Measurements from ENCODE around the gene CD9. TPM values are rescaled to one million over a fixed set of nuclear protein-coding genes. Genes with fewer than 3 reads are reported as not detected.

Gene CD9
- total RNA-seq, 6 donors from 2014 or later: 96.4 to 716 (median 484) TPM

DNA sequence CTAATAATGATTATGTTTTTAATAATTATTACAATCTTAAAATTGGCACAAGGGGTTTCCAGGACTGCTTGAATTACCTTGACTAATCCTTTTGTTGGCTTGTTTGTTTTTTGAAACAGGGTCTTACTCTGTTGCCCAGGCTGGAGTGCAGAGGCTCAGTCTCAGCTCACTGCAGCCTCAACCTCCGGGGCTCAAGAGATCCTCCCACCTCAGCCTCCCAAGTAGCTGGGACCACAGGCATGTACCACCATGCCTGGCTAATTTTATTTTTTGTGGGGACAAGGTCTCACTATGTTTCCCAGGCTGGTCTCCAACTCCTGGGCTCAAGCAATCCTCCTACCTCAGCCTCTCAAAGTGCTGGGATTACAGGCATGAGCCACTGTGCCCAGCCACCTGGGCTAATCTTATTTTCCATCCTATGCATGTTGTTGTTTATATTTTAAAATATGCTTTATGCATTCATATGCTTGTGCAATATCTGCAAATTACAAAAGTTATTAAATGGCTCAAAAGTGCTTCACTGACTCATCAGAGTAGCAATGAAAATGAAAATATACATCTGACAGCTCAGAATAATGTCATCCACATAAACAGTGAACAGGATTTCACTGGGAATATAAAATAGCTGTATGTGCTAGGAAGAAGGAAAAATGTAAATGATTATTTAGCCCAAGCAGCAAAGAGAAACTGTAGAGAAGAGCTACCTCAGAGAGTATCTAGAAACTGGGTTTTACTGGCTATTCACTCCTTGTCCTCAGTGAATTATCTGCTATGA is 85.5 kb downstream of the CD9 start:
- WGBS, 2 donors: 18 to 36% methylated on average over 1 of the region's 1 CpG
- Histone ChIP-seq H3K4me3 (no peak overlapping the region), H3K9me3 (no peaks in the 10 kb centered on the region), H3K36me3 (no peaks in the 10 kb centered on the region), H3K27ac (no peak overlapping the region), H3K27me3 (no peaks in the 10 kb centered on the region), H3K4me1 (peaks cover 3 to 8% (median 7%) of the 10 kb centered on the region in 4 donors)
- DNase-seq (no peak), ATAC-seq (ENCODE audit: low FRiP score in 2 of 2) (no peak)
- TF ChIP-seq, protein P1, sequence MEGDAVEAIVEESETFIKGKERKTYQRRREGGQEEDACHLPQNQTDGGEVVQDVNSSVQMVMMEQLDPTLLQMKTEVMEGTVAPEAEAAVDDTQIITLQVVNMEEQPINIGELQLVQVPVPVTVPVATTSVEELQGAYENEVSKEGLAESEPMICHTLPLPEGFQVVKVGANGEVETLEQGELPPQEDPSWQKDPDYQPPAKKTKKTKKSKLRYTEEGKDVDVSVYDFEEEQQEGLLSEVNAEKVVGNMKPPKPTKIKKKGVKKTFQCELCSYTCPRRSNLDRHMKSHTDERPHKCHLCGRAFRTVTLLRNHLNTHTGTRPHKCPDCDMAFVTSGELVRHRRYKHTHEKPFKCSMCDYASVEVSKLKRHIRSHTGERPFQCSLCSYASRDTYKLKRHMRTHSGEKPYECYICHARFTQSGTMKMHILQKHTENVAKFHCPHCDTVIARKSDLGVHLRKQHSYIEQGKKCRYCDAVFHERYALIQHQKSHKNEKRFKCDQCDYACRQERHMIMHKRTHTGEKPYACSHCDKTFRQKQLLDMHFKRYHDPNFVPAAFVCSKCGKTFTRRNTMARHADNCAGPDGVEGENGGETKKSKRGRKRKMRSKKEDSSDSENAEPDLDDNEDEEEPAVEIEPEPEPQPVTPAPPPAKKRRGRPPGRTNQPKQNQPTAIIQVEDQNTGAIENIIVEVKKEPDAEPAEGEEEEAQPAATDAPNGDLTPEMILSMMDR (IDR thresholded peaks at IDR 0.05): no peak
- TF ChIP-seq EP300 (IDR thresholded peaks at IDR 0.05) (no peak), POLR2AphosphoS5 (IDR thresholded peaks at IDR 0.05) (no peak), POLR2A (IDR thresholded peaks at IDR 0.05) (no peak)

Small RNA genes within 50 kb of the gene (small RNA-seq; reads per million reads assigned to genes)
- gene ATP5MFP5 (0 reads per million in 4 donors), gene RF00019 (0 reads per million in 4 donors)

Other genes with a start within 250 kb of the CD9 start
- 100 to 1,000 TPM; 292 to 543 (median 360) TPM for gene VWF, start 75.7 kb upstream of the CD9 start, total RNA-seq
- 1 to 10 TPM in 5 of 6 donors, not detected in 1; 1.1 to 4.8 (median 2.1) TPM for gene PLEKHG6, start 110.3 kb downstream of the CD9 start, total RNA-seq
- 100 to 1,000 TPM; 140 to 425 (median 202) TPM for gene TNFRSF1A, start 141.7 kb downstream of the CD9 start, total RNA-seq
- gene SCNN1A, start 175.2 kb downstream of the CD9 start, total RNA-seq: 100 to 1,000 TPM; 153 to 594 (median 346) TPM
- 100 to 1,000 TPM in 5 of 6 donors, 10 to 100 TPM in 1; 84.9 to 207 (median 150) TPM for gene LTBR, start 183.8 kb downstream of the CD9 start, total RNA-seq
- gene CD27, start 244.6 kb downstream of the CD9 start, total RNA-seq: 1 to 10 TPM in 5 of 6 donors, not detected in 1; 1.0 to 8.8 (median 3.3) TPM